Kidney epithelial cell (primary cell): ENCODE results near the gene OSBP2. TPM values are rescaled to one million over a fixed set of nuclear protein-coding genes. Genes with fewer than 3 reads are reported as not detected.

Source experiments
- DNase-seq: peaks from one replicate; pipeline ENCODE4 v3.0.0-alpha.2; 2010; ENCODE audit warnings: low read depth
- H3K27me3 ChIP-seq: 2 replicates; pipeline ENCODE4 v1.6.0; 2011; ENCODE audit warnings: low read length; ENCODE audit not compliant: control insufficient read depth, insufficient read depth
- H3K36me3 ChIP-seq: 2 replicates; pipeline ENCODE4 v1.5.1; 2011; ENCODE audit warnings: low read length; ENCODE audit not compliant: control insufficient read depth, insufficient read depth
- H3K4me3 ChIP-seq: 2 replicates; pipeline ENCODE4 v1.5.1; 2011; ENCODE audit warnings: low read depth, mild to moderate bottlenecking, control low read depth, low read length
- total RNA-seq: library from RNA; depleted of rRNA; stranded (reverse); fragments of >200 nt; gene quantifications from 2 replicates; pipeline ENCODE4 v1.2.3, GENCODE V29; 2015
- TF ChIP-seq, protein P1 (sequence below): IDR thresholded peaks from 2 replicates; pipeline ENCODE4 v1.5.1; 2011; ENCODE audit warnings: mild to moderate bottlenecking, moderate library complexity, low read length, control low read depth, inconsistent platforms; ENCODE audit not compliant: insufficient read depth, poor library complexity, severe bottlenecking

OSBP2 gene
- total RNA-seq, 1 donor from 2014 or later, result 5.0 TPM

DNA sequence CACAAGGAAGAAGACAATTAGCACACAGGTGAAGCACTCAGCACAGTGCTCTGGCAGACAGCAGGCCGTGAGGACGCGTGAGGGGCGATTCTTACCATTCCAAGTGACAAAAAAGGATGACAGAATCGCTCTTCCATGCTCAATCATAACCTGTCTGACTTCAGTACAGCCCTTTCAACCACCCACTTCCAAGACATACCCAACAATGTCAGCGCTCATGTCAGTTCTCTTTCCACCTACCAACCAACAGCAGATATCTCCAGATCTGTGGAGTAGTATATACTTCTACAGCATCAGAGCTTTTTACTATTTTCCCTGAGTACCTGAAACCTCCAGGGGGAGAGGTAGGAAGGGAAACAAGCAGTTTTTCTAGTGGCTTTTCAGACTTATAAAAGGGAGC, 233.7 kb downstream of the OSBP2 start:
- Histone ChIP-seq H3K36me3 (peaks cover 5% of the 10 kb centered on the region), H3K27me3 (no peaks in the 10 kb centered on the region), H3K4me3 (no peak overlapping the region)
- DNase-seq, result no peak
- TF ChIP-seq, protein P1, sequence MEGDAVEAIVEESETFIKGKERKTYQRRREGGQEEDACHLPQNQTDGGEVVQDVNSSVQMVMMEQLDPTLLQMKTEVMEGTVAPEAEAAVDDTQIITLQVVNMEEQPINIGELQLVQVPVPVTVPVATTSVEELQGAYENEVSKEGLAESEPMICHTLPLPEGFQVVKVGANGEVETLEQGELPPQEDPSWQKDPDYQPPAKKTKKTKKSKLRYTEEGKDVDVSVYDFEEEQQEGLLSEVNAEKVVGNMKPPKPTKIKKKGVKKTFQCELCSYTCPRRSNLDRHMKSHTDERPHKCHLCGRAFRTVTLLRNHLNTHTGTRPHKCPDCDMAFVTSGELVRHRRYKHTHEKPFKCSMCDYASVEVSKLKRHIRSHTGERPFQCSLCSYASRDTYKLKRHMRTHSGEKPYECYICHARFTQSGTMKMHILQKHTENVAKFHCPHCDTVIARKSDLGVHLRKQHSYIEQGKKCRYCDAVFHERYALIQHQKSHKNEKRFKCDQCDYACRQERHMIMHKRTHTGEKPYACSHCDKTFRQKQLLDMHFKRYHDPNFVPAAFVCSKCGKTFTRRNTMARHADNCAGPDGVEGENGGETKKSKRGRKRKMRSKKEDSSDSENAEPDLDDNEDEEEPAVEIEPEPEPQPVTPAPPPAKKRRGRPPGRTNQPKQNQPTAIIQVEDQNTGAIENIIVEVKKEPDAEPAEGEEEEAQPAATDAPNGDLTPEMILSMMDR, result no peak

DNA sequence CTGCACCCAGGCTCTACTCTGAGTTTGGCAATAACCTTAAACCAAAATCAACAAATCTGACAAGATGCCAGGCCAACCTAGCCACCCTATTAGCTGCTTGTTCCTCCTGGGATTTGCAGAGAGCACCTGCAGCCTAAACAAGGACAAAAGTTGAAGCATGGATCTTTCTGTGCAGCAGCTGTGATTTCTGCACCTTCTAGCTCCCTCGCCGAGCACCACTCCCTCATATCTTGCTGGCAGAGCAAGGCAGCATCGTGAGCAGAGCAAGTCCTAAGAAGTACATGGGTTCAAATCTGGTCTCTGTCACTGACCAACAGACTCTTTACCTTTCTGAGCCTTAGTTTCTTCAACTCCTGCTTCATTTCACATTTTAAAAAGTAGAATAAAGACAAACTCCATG, 235.6 kb downstream of the OSBP2 start:
- no peak overlapping the region for H3K4me3 ChIP-seq
- DNase-seq, result no peak

DNA sequence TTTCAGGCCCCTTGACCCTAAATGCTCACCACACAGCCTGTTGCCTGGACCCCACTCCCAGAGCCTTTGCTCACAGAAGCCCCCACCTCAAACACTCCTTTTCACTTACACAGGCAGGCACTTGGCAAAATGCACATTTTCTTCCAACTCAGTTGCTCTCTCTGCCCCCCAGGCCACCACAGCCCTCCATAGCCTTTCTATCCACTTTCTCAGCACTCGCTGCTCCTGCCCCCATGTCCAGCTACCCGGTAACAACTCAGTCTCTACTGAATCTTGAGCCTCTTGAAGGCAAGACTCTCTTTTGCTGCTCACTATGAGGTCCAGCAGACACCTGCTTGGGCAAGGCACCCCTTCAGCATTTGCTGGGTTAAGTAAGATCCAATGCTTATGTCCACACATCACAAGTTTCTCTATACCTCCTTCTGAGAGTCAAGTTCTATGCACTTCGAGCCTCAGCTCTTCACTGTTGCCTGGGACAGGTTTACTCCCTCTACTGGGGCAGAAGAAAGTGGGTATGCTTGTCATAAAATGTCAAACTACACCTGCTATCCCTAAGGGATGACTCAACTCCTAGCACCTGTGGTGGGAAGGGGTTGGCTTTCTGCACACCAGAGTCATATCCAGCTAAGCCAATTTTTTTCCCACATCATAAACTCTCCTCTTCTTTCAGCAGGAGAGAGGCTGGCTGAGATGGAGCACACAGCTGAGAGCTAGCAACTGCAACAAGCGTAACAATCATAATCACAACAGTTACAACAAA, 237.0 kb downstream of the OSBP2 start:
- Histone ChIP-seq H3K27me3 (no peaks in the 10 kb centered on the region), H3K4me3 (no peak overlapping the region), H3K36me3 (peaks cover 10% of the 10 kb centered on the region)
- TF ChIP-seq, protein P1, result no peak
- DNase-seq, result no peak

More for the DNA sequence above, 235.6 kb downstream of the OSBP2 start:
- TF ChIP-seq, protein P1, result no peak
- H3K36me3 ChIP-seq, result peaks cover 9% of the 10 kb centered on the region
- H3K27me3 ChIP-seq, result no peaks in the 10 kb centered on the region

DNA sequence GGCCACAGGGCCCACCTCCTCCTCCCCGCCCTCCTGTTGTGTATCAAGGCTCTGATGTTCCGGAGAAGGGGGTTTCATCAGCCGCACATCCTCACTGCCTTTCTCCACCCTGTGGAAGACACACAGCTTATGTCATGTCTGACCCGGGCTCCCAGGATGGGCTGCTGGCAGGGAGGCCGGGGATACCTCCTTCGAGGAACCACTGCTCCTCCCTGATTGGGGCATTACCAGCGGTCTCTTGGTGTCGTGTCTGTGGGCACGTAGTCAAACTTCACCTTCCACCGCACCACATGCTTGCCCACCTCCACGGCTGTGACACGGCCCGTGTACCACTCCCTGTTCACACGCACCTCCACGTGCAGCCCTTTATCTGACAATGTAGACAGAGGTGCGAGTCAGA, 238.0 kb downstream of the OSBP2 start:
- no peak overlapping the region for H3K4me3 ChIP-seq
- H3K36me3 ChIP-seq, result peaks cover 10% of the 10 kb centered on the region
- H3K27me3 ChIP-seq, result no peaks in the 10 kb centered on the region
- DNase-seq, result no peak
- TF ChIP-seq, protein P1, result no peak

DNA sequence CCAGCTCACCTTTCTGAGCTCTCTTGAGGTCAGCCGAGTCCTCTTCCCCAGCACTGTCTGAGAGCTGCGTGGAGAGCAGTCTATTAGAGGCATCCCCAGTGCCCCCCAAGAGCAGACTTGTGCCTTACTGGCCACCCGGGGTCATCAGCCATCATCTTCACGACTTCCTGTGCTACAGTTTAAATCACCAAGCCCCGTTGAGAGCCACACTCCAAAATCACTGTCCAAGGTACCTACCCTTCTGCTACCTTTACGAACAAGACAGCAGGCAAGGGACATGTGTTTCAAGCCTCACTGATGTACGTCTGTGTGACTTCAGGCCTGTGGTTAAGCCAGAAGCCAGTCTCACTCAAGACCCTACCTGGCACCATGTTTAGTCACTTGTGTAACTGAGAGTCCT, 238.8 kb downstream of the OSBP2 start:
- Histone ChIP-seq H3K36me3 (peaks cover 9% of the 10 kb centered on the region), H3K27me3 (no peaks in the 10 kb centered on the region), H3K4me3 (no peak overlapping the region)
- no peak for DNase-seq
- TF ChIP-seq, protein P1, result no peak

DNA sequence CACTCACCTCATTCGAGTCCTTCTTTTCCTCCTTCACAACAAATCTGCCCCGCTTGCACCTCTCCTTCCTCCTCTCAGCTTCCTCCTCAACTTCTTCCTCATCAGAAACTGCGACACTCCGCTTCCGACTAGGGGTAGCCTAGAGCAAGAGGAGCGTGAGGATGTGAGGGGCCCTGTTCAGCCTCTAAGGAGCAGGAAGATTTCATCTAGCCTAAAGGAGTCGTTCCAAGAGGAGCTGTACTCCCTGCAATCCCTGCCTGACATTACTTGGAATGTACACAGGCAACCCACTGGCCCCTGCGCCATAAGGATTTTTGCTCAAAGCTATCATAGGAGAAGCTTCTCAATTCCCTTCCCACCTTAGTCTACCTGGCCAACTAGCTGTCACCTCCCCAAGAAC, 239.4 kb downstream of the OSBP2 start:
- peaks cover 9% of the 10 kb centered on the region for H3K36me3 ChIP-seq
- H3K4me3 ChIP-seq, result no peak overlapping the region
- no peak for DNase-seq
- H3K27me3 ChIP-seq, result no peaks in the 10 kb centered on the region
- TF ChIP-seq, protein P1, result no peak
